Fibroblast of lung (primary cell): ENCODE data around the gene GPC5.

Experiments
- EZH2 ChIP-seq: IDR thresholded peaks from 2 replicates; pipeline ENCODE4 v1.5.1; 2012; ENCODE audit warnings: low read length, control low read depth, mild to moderate bottlenecking; ENCODE audit errors: missing control alignments
- TF ChIP-seq, protein P1 (sequence below), 2 donors: IDR thresholded peaks in 1 of 2; conservative IDR thresholded peaks in 1 of 2; 1 replicate in 1 of 2; 2 replicates in 1 of 2; pipeline ENCODE4 v1.5.1; 2011 to 2012; ENCODE audit warnings: low read length in 2 of 2, control low read depth in 1 of 2, inconsistent platforms in 1 of 2, low read depth in 1 of 2, mild to moderate bottlenecking in 1 of 2

DNA sequence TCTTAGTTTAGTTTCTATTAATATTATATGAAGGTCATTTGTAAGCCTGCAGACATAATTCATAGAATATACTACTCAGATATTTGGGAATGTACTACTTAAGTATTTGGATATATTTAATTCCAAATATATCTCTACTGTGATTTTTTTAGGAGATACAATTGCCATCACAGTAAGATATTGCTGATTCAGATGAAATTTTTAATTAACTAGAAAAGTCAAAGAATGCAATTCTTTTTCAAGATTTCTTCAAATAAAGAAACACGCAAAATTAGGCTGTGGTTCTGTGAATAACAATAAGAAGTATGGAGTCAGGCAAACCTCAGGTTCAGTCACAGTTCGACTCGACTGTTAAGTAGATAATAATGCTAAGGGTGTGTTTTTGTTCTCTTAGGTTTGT is 1277.8 kb downstream of the GPC5 start:
- TF ChIP-seq, protein P1, sequence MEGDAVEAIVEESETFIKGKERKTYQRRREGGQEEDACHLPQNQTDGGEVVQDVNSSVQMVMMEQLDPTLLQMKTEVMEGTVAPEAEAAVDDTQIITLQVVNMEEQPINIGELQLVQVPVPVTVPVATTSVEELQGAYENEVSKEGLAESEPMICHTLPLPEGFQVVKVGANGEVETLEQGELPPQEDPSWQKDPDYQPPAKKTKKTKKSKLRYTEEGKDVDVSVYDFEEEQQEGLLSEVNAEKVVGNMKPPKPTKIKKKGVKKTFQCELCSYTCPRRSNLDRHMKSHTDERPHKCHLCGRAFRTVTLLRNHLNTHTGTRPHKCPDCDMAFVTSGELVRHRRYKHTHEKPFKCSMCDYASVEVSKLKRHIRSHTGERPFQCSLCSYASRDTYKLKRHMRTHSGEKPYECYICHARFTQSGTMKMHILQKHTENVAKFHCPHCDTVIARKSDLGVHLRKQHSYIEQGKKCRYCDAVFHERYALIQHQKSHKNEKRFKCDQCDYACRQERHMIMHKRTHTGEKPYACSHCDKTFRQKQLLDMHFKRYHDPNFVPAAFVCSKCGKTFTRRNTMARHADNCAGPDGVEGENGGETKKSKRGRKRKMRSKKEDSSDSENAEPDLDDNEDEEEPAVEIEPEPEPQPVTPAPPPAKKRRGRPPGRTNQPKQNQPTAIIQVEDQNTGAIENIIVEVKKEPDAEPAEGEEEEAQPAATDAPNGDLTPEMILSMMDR (conservative IDR thresholded peaks at IDR 0.05 in 1 of 2, IDR thresholded peaks at IDR 0.05 in 1 of 2; ENCODE audit: low read depth in 1 of 2, low read length in 2 of 2), result no peak
- TF ChIP-seq EZH2, result no peak
